Right lobe of liver (tissue), 4 donors: Measurements from ENCODE around the gene KIAA0825.

Source experiments
- POLR2A ChIP-seq: fragments of 450-650 bp; IDR thresholded peaks from one replicate; pipeline ENCODE4 v1.6.1; 2017; ENCODE audit warnings: antibody characterized with exemption, mild to moderate bottlenecking
- TF ChIP-seq, protein P1 (sequence below), 4 donors: fragments of 200-600 bp in 3 of 4; fragments of 450-650 bp in 1 of 4; IDR thresholded peaks; one replicate each; pipeline versions ENCODE4 v1.5.1 to v1.8.0; 2016 to 2022; ENCODE audit warnings: antibody characterized with exemption in 4 of 4, mild to moderate bottlenecking in 2 of 4
- donor health status: DM: no; HTN: no; CAD: no.
- donor health status: DM: no; HTN: no; CAD: no.
- donor health status: DM: no; HTN: yes; CAD: no.

GRCh38 chr5:94288937-94289336 lies 329.5 kb downstream of the KIAA0825 start:
- TF ChIP-seq, protein P1, sequence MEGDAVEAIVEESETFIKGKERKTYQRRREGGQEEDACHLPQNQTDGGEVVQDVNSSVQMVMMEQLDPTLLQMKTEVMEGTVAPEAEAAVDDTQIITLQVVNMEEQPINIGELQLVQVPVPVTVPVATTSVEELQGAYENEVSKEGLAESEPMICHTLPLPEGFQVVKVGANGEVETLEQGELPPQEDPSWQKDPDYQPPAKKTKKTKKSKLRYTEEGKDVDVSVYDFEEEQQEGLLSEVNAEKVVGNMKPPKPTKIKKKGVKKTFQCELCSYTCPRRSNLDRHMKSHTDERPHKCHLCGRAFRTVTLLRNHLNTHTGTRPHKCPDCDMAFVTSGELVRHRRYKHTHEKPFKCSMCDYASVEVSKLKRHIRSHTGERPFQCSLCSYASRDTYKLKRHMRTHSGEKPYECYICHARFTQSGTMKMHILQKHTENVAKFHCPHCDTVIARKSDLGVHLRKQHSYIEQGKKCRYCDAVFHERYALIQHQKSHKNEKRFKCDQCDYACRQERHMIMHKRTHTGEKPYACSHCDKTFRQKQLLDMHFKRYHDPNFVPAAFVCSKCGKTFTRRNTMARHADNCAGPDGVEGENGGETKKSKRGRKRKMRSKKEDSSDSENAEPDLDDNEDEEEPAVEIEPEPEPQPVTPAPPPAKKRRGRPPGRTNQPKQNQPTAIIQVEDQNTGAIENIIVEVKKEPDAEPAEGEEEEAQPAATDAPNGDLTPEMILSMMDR (IDR thresholded peaks at IDR 0.05): no peak
- TF ChIP-seq POLR2A: no peak
